Ishikawa (cell line): Measurements from ENCODE around the gene PCDHA7.

Experiments used
- CEBPB ChIP-seq: IDR thresholded peaks from 2 replicates; pipeline ENCODE4 v1.6.1; 2012
- EP300 ChIP-seq: IDR thresholded peaks from 2 replicates; pipeline ENCODE4 v1.6.1; 2012; ENCODE audit warnings: borderline replicate concordance
- YY1 ChIP-seq: IDR thresholded peaks from 2 replicates; pipeline ENCODE4 v1.6.1; 2012; ENCODE audit warnings: low read depth
- TF ChIP-seq, protein P1 (sequence below): IDR thresholded peaks from 2 replicates; pipeline ENCODE4 v1.6.1; 2012

DNA sequence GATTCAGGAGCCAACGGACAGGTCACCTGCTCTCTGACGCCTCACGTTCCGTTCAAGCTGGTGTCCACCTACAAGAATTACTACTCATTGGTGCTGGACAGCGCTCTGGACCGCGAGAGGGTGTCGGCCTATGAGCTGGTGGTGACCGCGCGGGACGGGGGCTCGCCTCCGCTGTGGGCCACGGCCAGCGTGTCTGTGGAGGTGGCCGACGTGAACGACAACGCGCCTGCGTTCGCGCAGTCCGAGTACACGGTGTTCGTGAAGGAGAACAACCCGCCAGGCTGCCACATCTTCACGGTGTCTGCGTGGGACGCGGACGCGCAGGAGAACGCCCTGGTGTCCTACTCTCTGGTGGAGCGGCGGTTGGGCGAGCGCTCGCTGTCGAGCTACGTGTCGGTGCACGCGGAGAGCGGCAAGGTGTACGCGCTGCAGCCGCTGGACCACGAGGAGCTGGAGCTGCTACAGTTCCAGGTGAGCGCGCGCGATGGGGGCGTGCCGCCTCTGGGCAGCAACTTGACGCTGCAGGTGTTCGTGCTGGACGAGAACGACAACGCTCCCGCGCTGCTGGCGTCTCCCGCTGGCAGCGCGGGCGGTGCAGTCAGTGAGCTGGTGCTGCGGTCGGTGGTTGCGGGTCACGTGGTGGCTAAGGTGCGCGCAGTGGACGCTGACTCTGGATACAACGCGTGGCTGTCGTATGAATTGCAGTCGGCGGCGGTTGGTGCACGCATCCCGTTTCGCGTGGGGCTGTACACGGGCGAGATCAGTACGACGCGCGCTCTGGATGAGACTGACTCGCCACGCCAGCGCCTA is 23.3 kb downstream of the PCDHA7 start:
- TF ChIP-seq YY1 (no peak), CEBPB (no peak), EP300 (no peak)
- TF ChIP-seq, protein P1, sequence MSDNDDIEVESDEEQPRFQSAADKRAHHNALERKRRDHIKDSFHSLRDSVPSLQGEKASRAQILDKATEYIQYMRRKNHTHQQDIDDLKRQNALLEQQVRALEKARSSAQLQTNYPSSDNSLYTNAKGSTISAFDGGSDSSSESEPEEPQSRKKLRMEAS = no peak
